Loucy (cell line): ENCODE data around the gene PLIN1.

ENCODE experiments used
- H2AFZ ChIP-seq: fragments of 200-600 bp; sonication (generic); 2 replicates; pipeline ENCODE4 v1.6.0; 2016; ENCODE audit warnings: antibody characterized with exemption, mild to moderate bottlenecking, low read length, moderate library complexity
- H3F3A ChIP-seq: fragments of 200-600 bp; 2 replicates; pipeline ENCODE4 v1.6.0; 2016; ENCODE audit warnings: antibody characterized with exemption, low read depth, mild to moderate bottlenecking
- H3K27me3 ChIP-seq: fragments of 200-600 bp; sonication (generic); 2 replicates; pipeline ENCODE4 v1.6.1; 2014; ENCODE audit warnings: low read length, mild to moderate bottlenecking; ENCODE audit not compliant: insufficient read depth, poor library complexity, severe bottlenecking
- H3K36me3 ChIP-seq: fragments of 200-600 bp; sonication (generic); 2 replicates; pipeline ENCODE4 v1.6.1; 2016; ENCODE audit warnings: low read length; ENCODE audit not compliant: insufficient read depth
- H3K4me1 ChIP-seq: fragments of 200-600 bp; sonication (generic); 2 replicates; pipeline ENCODE4 v1.5.1; 2014; ENCODE audit warnings: low read length, mild to moderate bottlenecking; ENCODE audit not compliant: insufficient read depth, poor library complexity, severe bottlenecking
- H3K4me2 ChIP-seq: fragments of 200-600 bp; sonication (generic); 2 replicates; pipeline ENCODE4 v1.6.0; 2014; ENCODE audit warnings: antibody characterized with exemption, low read length, low read depth, mild to moderate bottlenecking; ENCODE audit not compliant: poor library complexity, severe bottlenecking
- H3K4me3 ChIP-seq: fragments of 200-600 bp; sonication (generic); 2 replicates; pipeline ENCODE4 v1.5.1; 2014; ENCODE audit warnings: low read length, mild to moderate bottlenecking, mixed read lengths; ENCODE audit not compliant: poor library complexity, severe bottlenecking
- H3K79me2 ChIP-seq: fragments of 200-600 bp; sonication (generic); 2 replicates; pipeline ENCODE4 v1.6.1; 2014; ENCODE audit warnings: low read length; ENCODE audit not compliant: insufficient read depth
- H3K9ac ChIP-seq: fragments of 200-600 bp; sonication (generic); 2 replicates; pipeline ENCODE4 v1.6.0; 2014; ENCODE audit warnings: mild to moderate bottlenecking, low read depth, low read length, moderate library complexity; ENCODE audit not compliant: poor library complexity, severe bottlenecking
- H3K9me2 ChIP-seq: fragments of 200-600 bp; sonication (generic); replicated peaks from 2 replicates; pipeline ENCODE4 v1.6.1; 2016; ENCODE audit warnings: low read depth, low read length, mixed read lengths
- H3K9me3 ChIP-seq: fragments of 200-600 bp; sonication (generic); 2 replicates; pipeline ENCODE4 v1.6.1; 2014; ENCODE audit warnings: mild to moderate bottlenecking, antibody characterized with exemption, low read length, low read depth; ENCODE audit not compliant: insufficient read depth
- H4K20me1 ChIP-seq: fragments of 200-600 bp; sonication (generic); 2 replicates; pipeline ENCODE4 v1.6.0; 2014; ENCODE audit warnings: antibody characterized with exemption, low read length, mild to moderate bottlenecking; ENCODE audit not compliant: insufficient read depth, poor library complexity, severe bottlenecking
- CTCF ChIP-seq: fragments of 200-600 bp; sonication (generic); conservative IDR thresholded peaks from 2 replicates; pipeline ENCODE4 v1.5.1; 2014; ENCODE audit warnings: mild to moderate bottlenecking, antibody characterized with exemption, low read length
- EZH2phosphoT487 ChIP-seq: fragments of 200-600 bp; IDR thresholded peaks from 2 replicates; pipeline ENCODE4 v1.6.1; 2018; ENCODE audit warnings: antibody characterized with exemption, mild to moderate bottlenecking, moderate library complexity, borderline replicate concordance

Gene PLIN1

GRCh38 chr15:89623165-89623564 lies 56.0 kb downstream of the PLIN1 start:
- Histone ChIP-seq H3K27me3 (no peaks in the 10 kb centered on the region), H3F3A (no peaks in the 10 kb centered on the region), H3K79me2 (no peaks in the 10 kb centered on the region), H3K4me1 (no peaks in the 10 kb centered on the region), H3K9me3 (no peaks in the 10 kb centered on the region), H2AFZ (no peak overlapping the region), H4K20me1 (no peaks in the 10 kb centered on the region), H3K36me3 (peaks cover 98% of the 10 kb centered on the region), H3K4me2 (no peak overlapping the region), H3K4me3 (no peak overlapping the region), H3K9ac (no peak overlapping the region), H3K9me2 (no peaks in the 10 kb centered on the region)
- TF ChIP-seq CTCF (no peak), EZH2phosphoT487 (no peak)

DNA sequence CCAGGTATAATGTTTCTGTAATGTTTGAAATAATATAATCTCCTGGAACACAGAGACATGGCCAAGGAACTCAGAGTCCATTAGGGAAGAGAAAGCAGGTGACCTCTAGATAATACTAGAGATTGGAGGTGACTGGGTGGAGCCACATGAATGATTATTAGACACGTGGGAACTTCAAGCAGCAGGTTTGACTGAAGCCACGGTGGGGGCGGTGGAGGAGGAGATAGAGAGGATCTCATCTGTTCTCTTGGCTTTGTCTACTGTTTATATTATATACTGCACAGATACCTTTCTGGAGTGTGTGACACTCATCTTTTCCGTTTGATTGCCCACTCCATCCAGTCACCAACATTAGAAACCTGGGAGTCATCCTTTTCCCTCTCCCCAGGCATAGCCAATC lies 57.6 kb downstream of the PLIN1 start:
- TF ChIP-seq EZH2phosphoT487 (no peak), CTCF (no peak)
- Histone ChIP-seq H3K4me3 (no peak overlapping the region), H3K9me3 (no peaks in the 10 kb centered on the region), H4K20me1 (no peaks in the 10 kb centered on the region), H2AFZ (no peak overlapping the region), H3K4me2 (no peak overlapping the region), H3K4me1 (no peaks in the 10 kb centered on the region), H3K27me3 (no peaks in the 10 kb centered on the region), H3K9me2 (no peaks in the 10 kb centered on the region), H3F3A (no peaks in the 10 kb centered on the region), H3K36me3 (peaks cover 97% of the 10 kb centered on the region), H3K9ac (no peak overlapping the region), H3K79me2 (no peaks in the 10 kb centered on the region)

- no peak overlapping the region for H3K4me2 ChIP-seq
- no peak for TF ChIP-seq EZH2phosphoT487
- H3K36me3 ChIP-seq = peaks cover 95% of the 10 kb centered on the region
- no peaks in the 10 kb centered on the region for H4K20me1 ChIP-seq
- no peaks in the 10 kb centered on the region for H3F3A ChIP-seq
- H3K9ac ChIP-seq = no peak overlapping the region
- no peaks in the 10 kb centered on the region; the same call in 1 of the 2 replicates for H3K79me2 ChIP-seq
- H3K4me1 ChIP-seq = no peaks in the 10 kb centered on the region
- no peak overlapping the region for H2AFZ ChIP-seq
- no peaks in the 10 kb centered on the region for H3K9me2 ChIP-seq
- H3K9me3 ChIP-seq = peaks cover 9% of the 10 kb centered on the region; the same call in 1 of the 2 replicates
- no peak overlapping the region for H3K4me3 ChIP-seq
- H3K27me3 ChIP-seq = no peaks in the 10 kb centered on the region
These were observed 62.9 kb downstream of the PLIN1 start for GRCh38 chr15:89616228-89616627.

DNA sequence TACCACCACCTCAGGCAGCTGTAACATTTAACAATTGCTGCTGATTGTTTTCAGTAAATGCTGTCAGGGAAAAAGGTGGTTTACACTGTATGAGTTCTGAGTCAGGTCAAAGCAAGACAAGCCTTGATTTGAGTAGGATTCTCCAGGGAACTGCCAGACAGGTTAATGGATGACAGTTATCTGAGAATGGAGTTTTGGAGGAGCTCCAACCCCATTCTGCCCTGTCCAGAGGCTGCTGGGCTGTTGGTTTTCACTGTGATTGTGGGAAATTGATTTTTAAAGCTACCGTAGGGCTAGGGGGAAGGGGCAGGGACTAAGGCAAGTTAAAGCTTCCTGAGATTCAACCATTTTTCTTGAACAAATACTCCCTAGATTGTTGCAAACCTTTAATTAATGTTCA lies 64.0 kb downstream of the PLIN1 start:
- Histone ChIP-seq H4K20me1 (no peaks in the 10 kb centered on the region), H3K4me2 (no peak overlapping the region), H2AFZ (no peak overlapping the region), H3F3A (no peaks in the 10 kb centered on the region), H3K27me3 (no peaks in the 10 kb centered on the region), H3K9me3 (peaks cover 9% of the 10 kb centered on the region; the same call in 1 of the 2 replicates), H3K9me2 (no peaks in the 10 kb centered on the region), H3K4me1 (no peaks in the 10 kb centered on the region), H3K4me3 (no peak overlapping the region), H3K36me3 (peaks cover 96% of the 10 kb centered on the region), H3K9ac (no peak overlapping the region), H3K79me2 (no peaks in the 10 kb centered on the region; the same call in 1 of the 2 replicates)
- TF ChIP-seq EZH2phosphoT487 = no peak
- TF ChIP-seq CTCF = no peak
